Caco-2 (cell line): Measurements from ENCODE around the gene CCDC134. TPM values are rescaled to one million over a fixed set of nuclear protein-coding genes. Genes with fewer than 3 reads are reported as not detected.

ENCODE experiments used
- BruUV-seq: library from RNA; stranded (reverse); fragments of 400-500 nt; replicated peaks from 2 replicates; lab custom pipeline; 2021; lab: Mats Ljungman, UMichigan
- CTCF ChIA-PET: fragments of 300-600 bp; sonication (Branson Sonifier 250); formaldehyde crosslinking; loops from one replicate; lab custom pipeline; 2022; ENCODE audit warnings: antibody characterized with exemption; lab: Charles Lee
- POLR2A ChIA-PET: fragments of 300-600 bp; sonication (Branson Sonifier 250); formaldehyde crosslinking; loops from one replicate; lab custom pipeline; 2022; ENCODE audit warnings: antibody characterized with exemption; lab: Charles Lee
- DNase-seq, 2 experiments: peaks; one replicate each; pipeline versions ENCODE4 v3.0.0 to v3.0.0-alpha.2; 2020 to 2022
- H3K27me3 ChIP-seq: replicated peaks from 2 replicates; pipeline ENCODE4 v1.6.0; 2011; ENCODE audit warnings: low read length; ENCODE audit not compliant: control insufficient read depth, insufficient read depth
- H3K36me3 ChIP-seq: 2 replicates; pipeline ENCODE4 v1.5.1; 2011; ENCODE audit warnings: low read length; ENCODE audit not compliant: control insufficient read depth, insufficient read depth
- H3K4me1 ChIP-seq: fragments of 250-450 bp; sonication (Bioruptor Pico); 2 replicates; pipeline ENCODE4 v1.5.1; 2020; ENCODE audit warnings: mild to moderate bottlenecking
- H3K4me3 ChIP-seq: 2 replicates; pipeline ENCODE4 v1.5.1; 2011; ENCODE audit warnings: low read depth, mild to moderate bottlenecking, control low read depth, low read length
- H3K9me3 ChIP-seq: fragments of 250-450 bp; sonication (Bioruptor Pico); 2 replicates; pipeline ENCODE4 v1.5.1; 2020; ENCODE audit warnings: mild to moderate bottlenecking, moderate library complexity
- H3K27ac Mint-ChIP-seq: one replicate; pipeline ENCODE4 v1.8.0; 2022; ENCODE audit warnings: mixed read lengths; ENCODE audit not compliant: unreplicated experiment
- H3K27me3 Mint-ChIP-seq: one replicate; pipeline ENCODE4 v1.8.0; 2022; ENCODE audit warnings: mixed read lengths; ENCODE audit not compliant: insufficient read depth, unreplicated experiment
- H3K36me3 Mint-ChIP-seq: one replicate; pipeline ENCODE4 v1.8.0; 2022; ENCODE audit warnings: mild to moderate bottlenecking, mixed read lengths; ENCODE audit not compliant: insufficient read depth, unreplicated experiment
- H3K4me1 Mint-ChIP-seq: one replicate; pipeline ENCODE4 v1.8.0; 2022; ENCODE audit warnings: low read depth, mixed read lengths; ENCODE audit not compliant: unreplicated experiment
- H3K4me3 Mint-ChIP-seq: one replicate; pipeline ENCODE4 v1.8.0; 2022; ENCODE audit warnings: mild to moderate bottlenecking, moderate library complexity, mixed read lengths; ENCODE audit not compliant: unreplicated experiment
- H3K9me3 Mint-ChIP-seq: one replicate; pipeline ENCODE4 v1.8.0; 2022; ENCODE audit warnings: mixed read lengths; ENCODE audit not compliant: unreplicated experiment
- CTCF ChIP-seq, 2 experiments: fragments of 200-600 bp in 1 of 2; IDR thresholded peaks; 1 replicate in 1 of 2; 2 replicates in 1 of 2; pipeline versions ENCODE4 v1.5.1 to v1.8.0; 2011 to 2022; ENCODE audit warnings: antibody characterized with exemption in 1 of 2, control low read depth in 1 of 2, inconsistent platforms in 1 of 2, low read depth in 1 of 2, low read length in 1 of 2, mild to moderate bottlenecking in 1 of 2, moderate library complexity in 1 of 2; ENCODE audit not compliant: insufficient read depth in 1 of 2, severe bottlenecking in 1 of 2, unreplicated experiment in 1 of 2
- intact Hi-C: fragments of 100-400 bp; cut with micrococcal nuclease; formaldehyde crosslinking; loops from one replicate; pipeline ENCODE4 v1.10.0; 2022; ENCODE audit not compliant: unreplicated experiment
- total RNA-seq: library from RNA; stranded (reverse); gene quantifications from 2 replicates; pipeline ENCODE4 v1.2.3, GENCODE V29; 2022

Gene CCDC134
- total RNA-seq, 1 experiment from 2014 or later = 24.8 TPM

- CTCF ChIA-PET = interaction anchor here (1.1 kb wide), 1 partner anchor 128 kb away, joined by 6 read pairs; no protein-coding TSS in a partner anchor
These were observed 25.5 kb downstream of the CCDC134 start for GRCh38 chr22:41826021-41826420.

GRCh38 chr22:41826430-41827383 is 26.2 kb downstream of the CCDC134 start:
- Histone ChIP-seq H3K9me3 (no peaks in the 10 kb centered on the region), H3K27me3 (no peaks in the 10 kb centered on the region), H3K36me3 (no peaks in the 10 kb centered on the region; the same call in 1 of the 2 replicates), H3K4me3 (no peak overlapping the region), H3K4me1 (no peaks in the 10 kb centered on the region)
- no peak for TF ChIP-seq CTCF (IDR thresholded peaks at IDR 0.05; ENCODE audit: insufficient read depth in 1 of 2, low read depth in 1 of 2, low read length in 1 of 2, severe bottlenecking in 1 of 2, unreplicated experiment in 1 of 2)
- H3K4me3 Mint-ChIP-seq = no peak overlapping the region
- CTCF ChIA-PET = interaction anchor here (1.1 kb wide), 1 partner anchor 129 kb away, joined by 6 read pairs; no protein-coding TSS in a partner anchor
- no peak overlapping the region for H3K27ac Mint-ChIP-seq
- BruUV-seq = no TSS peak
- peaks cover 17% of the 10 kb centered on the region for H3K36me3 Mint-ChIP-seq
- POLR2A ChIA-PET = interaction anchor here (0.5 kb wide), 1 partner anchor 21 kb away, joined by 3 read pairs; no protein-coding TSS in a partner anchor
- H3K4me1 Mint-ChIP-seq = peaks cover 19% of the 10 kb centered on the region
- H3K27me3 Mint-ChIP-seq = no peaks in the 10 kb centered on the region
- DNase-seq = no peak
- H3K9me3 Mint-ChIP-seq = no peaks in the 10 kb centered on the region
- intact Hi-C loops = no loop called here

More at GRCh38 chr22:41826021-41826420, 25.5 kb downstream of the CCDC134 start:
- peaks cover 22% of the 10 kb centered on the region for H3K4me1 Mint-ChIP-seq
- H3K4me3 ChIP-seq = no peak overlapping the region
- POLR2A ChIA-PET = no interaction called here
- intact Hi-C loops = no loop called here
- peak overlapping the region; percentile 24 for H3K27ac Mint-ChIP-seq
- no peaks in the 10 kb centered on the region for H3K9me3 ChIP-seq
- no peak for TF ChIP-seq CTCF (IDR thresholded peaks at IDR 0.05; ENCODE audit: insufficient read depth in 1 of 2, low read depth in 1 of 2, low read length in 1 of 2, severe bottlenecking in 1 of 2, unreplicated experiment in 1 of 2)
- H3K36me3 ChIP-seq = no peaks in the 10 kb centered on the region; the same call in 1 of the 2 replicates
- H3K9me3 Mint-ChIP-seq = no peaks in the 10 kb centered on the region
- no peaks in the 10 kb centered on the region for H3K27me3 Mint-ChIP-seq
- H3K36me3 Mint-ChIP-seq = peaks cover 20% of the 10 kb centered on the region
- H3K27me3 ChIP-seq = no peaks in the 10 kb centered on the region
- H3K4me3 Mint-ChIP-seq = no peak overlapping the region
- no peaks in the 10 kb centered on the region for H3K4me1 ChIP-seq
- no peak for DNase-seq
- BruUV-seq = no TSS peak

- no TSS peak for BruUV-seq
- no peak for TF ChIP-seq CTCF (IDR thresholded peaks at IDR 0.05; ENCODE audit: insufficient read depth in 1 of 2, low read depth in 1 of 2, low read length in 1 of 2, severe bottlenecking in 1 of 2, unreplicated experiment in 1 of 2)
- ChIA-PET CTCF (no interaction called here), POLR2A (no interaction called here)
- Histone ChIP-seq H3K4me1 (peaks cover 4% of the 10 kb centered on the region), H3K9me3 (no peaks in the 10 kb centered on the region), H3K36me3 (no peaks in the 10 kb centered on the region; the same call in 1 of the 2 replicates), H3K4me3 (no peak overlapping the region), H3K27me3 (no peaks in the 10 kb centered on the region)
- DNase-seq = no peak
- Mint-ChIP-seq H3K27me3 (no peaks in the 10 kb centered on the region), H3K9me3 (no peaks in the 10 kb centered on the region), H3K27ac (no peak overlapping the region), H3K4me3 (no peak overlapping the region), H3K4me1 (peaks cover 9% of the 10 kb centered on the region), H3K36me3 (peaks cover 21% of the 10 kb centered on the region)
- intact Hi-C loops = no loop called here
These were observed 27.2 kb downstream of the CCDC134 start for GRCh38 chr22:41827671-41828070.
